Stromal cell of bone marrow (primary cell): ENCODE results near the gene PFKL.
"Not testable (repeated sequence)": the region's sequence is repeated elsewhere in the genome, so short reads cannot be mapped to it uniquely, and the experiment has no call there.

Experiments used
- DNase-seq: peaks from one replicate; pipeline ENCODE4 v3.0.0-alpha.2; 2012; ENCODE audit warnings: low read depth

Gene PFKL

DNA sequence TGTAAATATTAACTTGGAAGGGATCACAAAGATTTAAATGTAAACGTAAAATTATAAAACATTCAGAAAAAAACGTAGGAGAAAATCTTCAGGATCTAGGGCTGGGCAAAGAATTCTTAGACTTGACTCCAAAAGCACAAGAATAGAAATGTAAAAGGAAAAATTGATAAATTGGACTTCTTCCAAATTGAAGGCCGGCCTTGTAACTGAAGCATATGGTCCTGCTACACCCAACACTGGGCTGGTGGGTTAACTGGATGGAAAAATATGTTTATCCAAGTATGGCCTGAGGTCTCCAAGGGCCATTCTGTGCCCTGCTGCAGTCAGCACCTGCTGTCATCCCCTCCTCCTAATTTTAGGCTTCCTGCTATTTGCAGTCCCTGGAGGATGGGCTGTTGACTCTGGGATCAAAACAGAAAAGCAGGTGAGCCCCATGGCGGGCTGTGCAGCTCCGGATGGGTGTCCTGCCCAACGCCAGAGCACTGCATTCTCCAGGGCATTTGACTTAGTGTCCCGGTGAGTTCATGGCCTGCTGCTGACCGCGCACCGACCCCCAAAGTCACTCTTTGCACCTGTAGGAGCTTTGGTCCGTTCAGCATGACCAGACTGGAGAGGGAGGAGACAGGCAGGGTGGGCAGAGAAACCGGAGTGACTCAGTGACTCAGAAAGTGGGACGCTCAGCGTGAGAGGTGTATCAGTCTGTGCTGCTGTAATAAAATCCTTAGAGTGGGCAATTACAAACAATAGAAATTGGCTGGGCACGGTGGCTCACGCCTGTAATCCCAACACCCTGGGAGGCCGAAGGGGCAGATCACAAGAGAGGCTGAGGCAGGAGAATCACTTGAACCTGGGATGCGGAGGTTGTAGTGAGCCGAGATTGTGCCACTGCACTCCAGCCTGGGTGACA lies 20.2 kb upstream of the PFKL start:
- DNase-seq = no peak

GRCh38 chr21:44281801-44282200 lies 18.1 kb upstream of the PFKL start:
- DNase-seq = no peak

DNA sequence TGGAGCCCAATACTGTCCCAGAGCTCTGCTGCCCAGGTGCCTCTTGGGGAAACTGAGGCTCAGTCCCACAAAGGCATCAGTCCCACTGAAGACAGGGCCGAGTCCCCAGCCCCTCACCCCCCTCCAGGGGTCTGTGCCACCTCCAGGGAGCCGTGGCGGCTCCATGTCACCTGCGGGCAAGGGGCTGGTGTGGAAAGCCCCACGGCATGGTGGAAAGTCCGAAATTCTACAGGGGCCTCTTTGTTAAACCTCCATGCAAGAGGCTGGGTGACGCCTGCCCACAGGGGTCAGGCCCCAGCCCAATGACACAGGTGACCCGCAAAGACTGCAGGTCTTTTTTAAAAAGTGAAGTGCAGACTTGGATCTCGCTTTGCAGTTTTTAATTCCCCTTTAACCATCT lies 17.5 kb upstream of the PFKL start:
- DNase-seq = no peak

- not testable (repeated sequence) for DNase-seq
These were observed 16.6 kb upstream of the PFKL start for GRCh38 chr21:44283211-44283785.

- DNase-seq = no peak
These were observed 15.9 kb upstream of the PFKL start for GRCh38 chr21:44283948-44284347.

DNA sequence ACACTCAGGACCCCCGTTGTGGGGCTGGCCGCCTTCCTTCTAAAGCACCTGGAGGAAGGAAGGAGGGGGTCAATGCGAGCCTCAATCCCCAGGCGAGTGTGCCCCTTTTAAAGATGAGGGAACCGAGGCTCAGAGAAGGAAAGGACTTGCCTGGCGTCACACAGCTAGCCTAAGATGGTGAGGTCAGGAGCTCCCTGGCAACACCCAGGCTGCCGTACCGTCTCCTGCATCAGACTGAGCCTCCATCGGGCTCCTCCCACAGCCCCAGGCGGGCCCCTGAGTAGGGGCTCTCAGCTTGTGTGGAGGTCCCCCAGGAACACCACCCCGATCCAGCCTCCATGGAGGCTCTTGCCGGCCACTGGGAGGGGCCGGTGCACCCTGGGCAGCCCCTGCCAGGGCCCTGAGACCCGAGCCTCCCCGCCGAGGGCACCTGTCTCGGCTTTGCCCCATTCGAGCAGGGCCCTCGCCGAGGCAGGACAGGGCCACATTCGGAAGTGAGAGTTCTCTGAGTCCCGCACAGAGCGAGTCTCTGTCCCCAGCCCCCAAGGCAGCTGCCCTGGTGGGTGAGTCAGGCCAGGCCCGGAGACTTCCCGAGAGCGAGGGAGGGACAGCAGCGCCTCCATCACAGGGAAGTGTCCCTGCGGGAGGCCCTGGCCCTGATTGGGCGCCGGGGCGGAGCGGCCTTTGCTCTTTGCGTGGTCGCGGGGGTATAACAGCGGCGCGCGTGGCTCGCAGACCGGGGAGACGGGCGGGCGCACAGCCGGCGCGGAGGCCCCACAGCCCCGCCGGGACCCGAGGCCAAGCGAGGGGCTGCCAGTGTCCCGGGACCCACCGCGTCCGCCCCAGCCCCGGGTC lies 14.5 kb upstream of the PFKL start, which contains the start of gene AIRE:
Gene AIRE (plus strand): TSS at position 739 of the 855 bp plus-strand sequence. CDS start 131 bp downstream, outside the sequence.
- no peak for DNase-seq

- no peak for DNase-seq
These were observed 13.7 kb upstream of the PFKL start for GRCh38 chr21:44286086-44286715.

GRCh38 chr21:44286716-44287632 lies 12.9 kb upstream of the PFKL start:
- no peak for DNase-seq

GRCh38 chr21:44288251-44289110 lies 11.4 kb upstream of the PFKL start:
- no peak for DNase-seq

- DNase-seq = no peak
These were observed 10.4 kb upstream of the PFKL start for GRCh38 chr21:44289381-44290010.

GRCh38 chr21:44290327-44291077 lies 9.4 kb upstream of the PFKL start:
- DNase-seq = no peak

- no peak for DNase-seq
These were observed 8.5 kb upstream of the PFKL start for GRCh38 chr21:44291078-44291935.

- DNase-seq = no peak
These were observed 7.7 kb upstream of the PFKL start for GRCh38 chr21:44291936-44292811.

- DNase-seq = no peak
These were observed 7.0 kb upstream of the PFKL start for GRCh38 chr21:44292812-44293195.

GRCh38 chr21:44293551-44294231 lies 6.2 kb upstream of the PFKL start:
- DNase-seq = no peak
